Colonic mucosa (tissue), 4 donors: Measurements from ENCODE around the gene TEDC1. TPM values are rescaled to one million over a fixed set of nuclear protein-coding genes. Genes with fewer than 3 reads are reported as not detected.

Source experiments
- DNase-seq: peaks from one replicate; pipeline ENCODE4 v3.0.0-alpha.2; 2020
- H3K27ac ChIP-seq: fragments of 200-600 bp; one replicate; pipeline ENCODE4 v1.8.0; 2021
- H3K27me3 ChIP-seq: fragments of 200-600 bp; one replicate; pipeline ENCODE4 v1.8.0; 2021
- H3K36me3 ChIP-seq: fragments of 200-600 bp; one replicate; pipeline ENCODE4 v1.8.0; 2021
- H3K4me1 ChIP-seq: fragments of 200-600 bp; one replicate; pipeline ENCODE4 v1.8.0; 2021; ENCODE audit warnings: mild to moderate bottlenecking
- H3K4me3 ChIP-seq: fragments of 200-600 bp; one replicate; pipeline ENCODE4 v1.8.0; 2021
- H3K9ac ChIP-seq, 2 donors: one replicate each; pipeline ENCODE4 v1.7.0; 2013; ENCODE audit warnings: control low read depth in 2 of 2, low read depth in 2 of 2, low read length in 2 of 2
- H3K9me3 ChIP-seq: fragments of 200-600 bp; one replicate; pipeline ENCODE4 v1.8.0; 2021
- CTCF ChIP-seq: fragments of 200-600 bp; IDR thresholded peaks from one replicate; pipeline ENCODE4 v1.8.0; 2022; ENCODE audit warnings: antibody characterized with exemption, mild to moderate bottlenecking
- intact Hi-C: fragments of 100-400 bp; cut with DNase I; formaldehyde crosslinking; loops from one replicate; pipeline ENCODE4 v1.14.1; 2022
- total RNA-seq, 2 donors: library from RNA; stranded (reverse); fragmentation: NEBNext Ultra II Directional in 1 of 2; extraction: Animal tissue kit (Norgen Biotek cat#: 25700) in 1 of 2; gene quantifications; one replicate each; pipeline ENCODE4 v1.2.1, GENCODE V29; 2021
- donor health status: healthy.
- donor health status: DM: no; HTN: no; CAD: no.
- donor health status: DM: no; HTN: no; CAD: no.

Gene TEDC1
- total RNA-seq, 2 donors from 2014 or later: 15.0 to 55.7 TPM

DNA sequence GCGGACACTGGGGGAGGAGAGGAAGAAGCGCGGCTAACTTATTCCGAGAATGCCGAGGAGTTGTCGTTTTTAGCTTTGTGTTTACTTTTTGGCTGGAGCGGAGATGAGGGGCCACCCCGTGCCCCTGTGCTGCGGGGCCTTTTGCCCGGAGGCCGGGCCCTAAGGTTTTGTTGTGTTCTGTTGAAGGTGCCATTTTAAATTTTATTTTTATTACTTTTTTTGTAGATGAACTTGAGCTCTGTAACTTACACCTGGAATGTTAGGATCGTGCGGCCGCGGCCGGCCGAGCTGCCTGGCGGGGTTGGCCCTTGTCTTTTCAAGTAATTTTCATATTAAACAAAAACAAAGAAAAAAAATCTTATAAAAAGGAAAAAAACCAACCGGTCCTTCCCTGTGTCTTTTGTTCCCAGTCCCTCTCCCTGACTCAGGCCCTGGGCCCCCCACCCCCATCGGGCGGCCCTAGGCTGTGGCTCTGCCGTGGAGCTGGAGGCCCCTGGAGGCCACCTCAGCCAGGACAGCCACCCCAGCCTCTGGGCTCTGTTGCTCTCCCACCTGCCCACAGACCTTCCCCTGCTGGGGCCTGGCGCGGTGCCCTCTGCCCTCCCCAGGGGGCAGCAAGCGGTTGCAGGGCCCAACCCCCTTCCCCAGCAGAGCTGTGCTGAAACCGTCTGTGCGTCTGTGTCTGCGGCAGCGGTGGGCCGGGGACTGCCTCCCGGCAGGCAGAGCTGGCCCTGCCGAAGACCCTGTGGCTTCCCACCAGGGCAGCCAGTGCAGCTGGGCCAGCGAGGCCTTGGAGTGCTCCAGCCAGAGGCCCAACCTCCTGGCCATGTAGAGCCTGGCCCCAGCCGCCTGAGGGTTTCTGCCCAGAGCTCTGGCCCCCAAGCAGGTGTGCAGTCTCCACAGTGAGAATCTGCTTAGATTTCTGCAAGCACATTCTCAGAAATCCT, 20.4 kb upstream of the TEDC1 start:
- Histone ChIP-seq H3K9me3 (no peaks in the 10 kb centered on the region), H3K9ac (no peak overlapping the region), H3K4me3 (no peak overlapping the region), H3K4me1 (peaks cover 7% of the 10 kb centered on the region), H3K27ac (no peak overlapping the region), H3K27me3 (peaks cover 19% of the 10 kb centered on the region), H3K36me3 (no peaks in the 10 kb centered on the region)
- TF ChIP-seq CTCF: no peak
- intact Hi-C loops: no loop called here
- no peak for DNase-seq

DNA sequence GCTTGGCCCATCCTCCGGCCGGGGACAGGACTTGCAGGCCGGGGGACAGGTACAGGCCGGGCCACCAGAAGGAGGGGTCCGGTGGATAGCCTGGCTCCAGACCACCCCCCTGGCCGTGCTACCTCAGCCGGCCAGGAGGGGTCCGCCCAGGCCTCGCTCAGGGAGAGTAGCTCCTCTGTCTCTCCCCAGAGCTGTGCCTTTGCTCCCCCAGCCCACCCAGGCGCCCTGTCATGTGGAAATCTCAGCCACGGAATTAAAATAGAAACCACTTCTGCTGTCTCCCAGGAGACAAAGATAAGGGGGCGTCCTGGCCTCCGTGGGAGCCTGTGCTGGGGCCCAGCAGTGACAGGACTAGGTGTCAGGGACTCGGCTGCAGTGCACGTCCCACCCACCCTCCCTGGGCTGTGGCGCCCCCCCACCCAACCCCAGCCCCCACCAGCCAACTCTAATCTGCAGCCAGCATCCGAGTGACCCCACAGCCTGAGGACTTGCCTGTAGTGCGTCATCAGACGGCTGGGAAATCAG, 19.7 kb upstream of the TEDC1 start:
- TF ChIP-seq CTCF: no peak
- Histone ChIP-seq H3K4me3 (no peak overlapping the region), H3K36me3 (no peaks in the 10 kb centered on the region), H3K27me3 (peaks cover 26% of the 10 kb centered on the region), H3K9ac (no peak overlapping the region), H3K9me3 (no peaks in the 10 kb centered on the region), H3K27ac (no peak overlapping the region), H3K4me1 (peaks cover 7% of the 10 kb centered on the region)
- DNase-seq: no peak
- intact Hi-C loops: no loop called here

- no peaks in the 10 kb centered on the region for H3K9me3 ChIP-seq
- no peak overlapping the region for H3K4me3 ChIP-seq
- H3K27me3 ChIP-seq: peaks cover 32% of the 10 kb centered on the region
- H3K36me3 ChIP-seq: no peaks in the 10 kb centered on the region
- intact Hi-C loops: no loop called here
- no peak overlapping the region for H3K27ac ChIP-seq
- peaks cover 7% of the 10 kb centered on the region for H3K4me1 ChIP-seq
- H3K9ac ChIP-seq: no peak overlapping the region
- TF ChIP-seq CTCF: no peak
- DNase-seq: no peak
These were observed 19.1 kb upstream of the TEDC1 start for GRCh38 chr14:105471823-105472485.

DNA sequence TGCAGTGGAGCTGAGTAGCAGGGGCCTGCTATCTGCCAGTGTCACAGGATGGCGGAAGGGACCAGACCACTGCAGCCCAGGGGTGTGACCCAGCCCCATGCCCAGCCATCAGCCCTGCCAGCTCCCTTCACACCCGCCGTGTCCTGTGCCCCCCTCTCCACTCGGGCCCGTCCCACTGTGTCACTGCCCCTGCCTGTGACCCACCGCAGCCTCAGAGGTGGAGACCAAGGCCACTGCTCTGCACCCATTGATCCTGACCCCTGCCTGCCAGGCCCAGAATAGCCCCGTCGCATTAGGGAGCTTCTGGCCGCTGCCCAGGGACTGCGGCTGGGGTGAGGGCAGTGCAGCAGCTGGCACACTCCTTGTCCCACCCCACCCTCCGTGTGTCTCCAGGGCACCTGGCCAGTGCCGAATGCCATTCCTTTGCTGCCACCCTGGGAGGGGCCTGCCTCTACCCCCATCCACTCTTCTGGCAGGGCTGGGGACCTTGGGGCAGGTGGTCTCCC, 18.5 kb upstream of the TEDC1 start:
- DNase-seq: no peak
- intact Hi-C loops: no loop called here
- TF ChIP-seq CTCF: no peak

DNA sequence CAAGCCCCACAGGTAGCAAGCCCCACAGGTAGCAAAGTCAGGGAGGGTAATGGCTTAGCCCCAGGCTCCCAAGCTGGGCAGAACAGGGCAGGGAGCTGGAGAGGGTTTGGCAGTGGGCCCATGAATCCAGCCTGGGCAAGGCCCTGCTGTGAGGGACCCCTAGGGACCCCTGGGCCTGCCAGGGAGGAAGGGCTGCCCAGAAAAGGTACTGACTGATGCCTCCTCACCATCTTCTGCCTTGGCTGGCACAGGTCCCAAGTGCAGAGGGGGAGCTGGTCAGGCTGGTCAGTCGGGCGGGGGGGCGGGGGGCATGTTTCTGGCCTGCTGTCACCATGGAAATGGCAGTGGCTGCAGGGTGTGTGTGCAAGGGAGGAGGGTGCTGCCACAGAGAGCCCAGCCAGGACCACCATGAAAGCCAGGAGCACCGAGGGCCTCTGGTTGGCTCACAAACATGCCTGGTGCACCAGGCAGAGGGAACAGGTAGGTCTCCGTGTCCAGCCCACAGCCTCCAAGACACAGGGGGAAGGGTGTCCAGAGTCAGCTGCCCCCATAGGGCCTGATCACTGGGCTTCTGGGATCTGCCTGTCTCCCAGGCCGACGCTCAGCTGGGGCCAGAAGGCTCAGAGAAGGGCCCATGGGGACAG, 17.9 kb upstream of the TEDC1 start:
- Histone ChIP-seq H3K9me3 (no peaks in the 10 kb centered on the region), H3K36me3 (no peaks in the 10 kb centered on the region), H3K4me3 (no peak overlapping the region), H3K27me3 (peaks cover 37% of the 10 kb centered on the region), H3K4me1 (peaks cover 7% of the 10 kb centered on the region), H3K27ac (no peak overlapping the region), H3K9ac (peak overlapping the region in 1 of 2 donors; percentile 35)
- no peak for TF ChIP-seq CTCF
- no peak for DNase-seq
- intact Hi-C loops: no loop called here

More for the DNA sequence above, 18.5 kb upstream of the TEDC1 start:
- no peak overlapping the region for H3K9ac ChIP-seq
- peaks cover 7% of the 10 kb centered on the region for H3K4me1 ChIP-seq
- H3K36me3 ChIP-seq: no peaks in the 10 kb centered on the region
- H3K27ac ChIP-seq: no peak overlapping the region
- no peak overlapping the region for H3K4me3 ChIP-seq
- H3K27me3 ChIP-seq: peaks cover 34% of the 10 kb centered on the region
- no peaks in the 10 kb centered on the region for H3K9me3 ChIP-seq
